ENCODE results near the gene LIN28A.

The LIN28A gene

GRCh38 chr1:26388791-26389445 is 21.7 kb upstream of the LIN28A start:
- no peak for DNase-seq

DNA sequence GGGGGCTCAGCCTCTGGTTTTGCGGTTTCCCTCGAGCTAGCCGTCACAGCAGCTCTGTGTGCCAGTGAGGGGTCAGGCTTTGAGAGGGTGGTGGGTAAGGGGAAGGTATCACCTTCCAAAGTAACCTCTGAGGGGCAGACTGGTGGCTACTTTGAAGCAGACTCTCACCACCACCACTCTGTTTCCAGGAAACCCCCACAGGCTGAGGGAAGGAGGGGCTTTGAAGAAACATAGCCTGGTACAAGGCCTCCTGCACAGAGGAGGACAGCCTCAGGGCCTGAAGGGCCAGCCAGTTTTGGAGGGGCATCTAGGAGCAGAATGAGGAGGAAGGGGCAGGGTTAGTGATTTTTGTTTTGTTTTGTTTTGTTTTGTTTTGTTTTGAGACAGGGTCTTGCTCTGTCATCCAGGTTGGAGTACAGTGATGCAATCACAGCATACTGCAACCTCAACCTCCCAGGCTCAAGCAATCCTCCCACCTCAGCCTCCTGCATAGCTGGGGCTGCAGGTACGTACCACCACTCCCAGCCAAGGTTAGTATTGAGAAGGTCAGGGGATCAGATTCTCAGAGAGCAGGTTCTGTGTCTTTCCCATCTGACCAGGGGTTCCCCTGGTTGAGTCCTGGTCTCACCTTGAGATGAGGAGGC is 20.9 kb upstream of the LIN28A start:
- DNase-seq = no peak

- no peak for DNase-seq
Measured at GRCh38 chr1:26391450-26391849, 19.2 kb upstream of the LIN28A start.

DNA sequence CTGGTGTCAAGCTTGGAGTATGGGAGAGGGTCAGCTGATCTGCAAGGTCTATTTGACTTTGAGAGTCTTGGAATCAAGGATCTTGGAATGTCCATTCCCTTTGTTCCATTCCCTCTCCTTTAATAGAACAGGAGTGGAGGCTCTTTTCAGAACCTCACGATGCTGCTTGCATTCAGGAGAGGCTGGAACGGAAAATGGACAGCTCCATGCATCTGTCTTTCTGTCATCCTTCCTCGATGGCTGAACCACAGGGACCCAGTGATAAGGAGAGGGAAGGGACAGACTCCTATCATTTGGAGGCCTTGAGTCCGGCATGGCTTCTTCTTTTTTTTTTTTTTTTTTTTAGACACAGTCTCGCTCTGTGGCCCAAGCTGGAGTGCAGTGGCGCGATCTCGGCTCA is 14.9 kb upstream of the LIN28A start:
- DNase-seq = no peak

DNA sequence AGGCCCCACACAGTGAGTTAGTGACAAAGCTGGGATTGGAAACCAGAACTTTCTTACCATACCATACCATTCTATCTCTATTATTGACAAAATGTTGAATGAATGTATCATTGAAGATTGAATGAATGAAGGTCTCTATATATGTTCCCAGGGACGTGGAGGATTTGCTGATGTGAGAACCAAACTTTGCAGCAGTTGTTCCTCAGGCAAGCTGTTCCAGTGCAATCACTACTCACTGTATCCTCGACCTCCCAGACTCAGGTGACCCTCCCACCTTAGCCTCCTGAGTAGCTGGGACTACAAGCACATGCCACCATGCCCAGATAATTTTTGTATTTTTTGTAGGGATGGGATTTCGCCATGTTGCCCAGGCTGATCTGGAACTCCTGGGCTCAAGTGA is 11.6 kb upstream of the LIN28A start:
- no peak for DNase-seq

DNA sequence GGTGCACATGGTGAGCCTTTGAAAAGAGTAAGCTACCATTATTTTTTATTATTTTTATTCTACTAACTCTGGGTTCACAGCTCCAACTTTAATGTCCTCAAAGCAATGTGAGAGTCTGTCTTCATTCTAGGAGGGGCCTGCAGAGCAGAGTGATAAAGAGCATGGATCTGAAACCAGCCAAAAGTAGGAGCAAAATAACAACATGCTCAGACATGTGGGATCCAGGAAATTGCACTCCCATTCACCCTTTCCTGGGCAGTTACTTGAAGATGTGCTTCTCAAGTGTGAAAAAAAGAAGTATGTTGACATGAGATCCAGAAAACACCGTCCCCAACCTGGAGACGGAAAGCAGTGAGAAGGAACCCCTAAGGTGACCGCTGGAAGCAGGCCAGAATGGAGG is 8.7 kb upstream of the LIN28A start:
- no peak for DNase-seq

DNA sequence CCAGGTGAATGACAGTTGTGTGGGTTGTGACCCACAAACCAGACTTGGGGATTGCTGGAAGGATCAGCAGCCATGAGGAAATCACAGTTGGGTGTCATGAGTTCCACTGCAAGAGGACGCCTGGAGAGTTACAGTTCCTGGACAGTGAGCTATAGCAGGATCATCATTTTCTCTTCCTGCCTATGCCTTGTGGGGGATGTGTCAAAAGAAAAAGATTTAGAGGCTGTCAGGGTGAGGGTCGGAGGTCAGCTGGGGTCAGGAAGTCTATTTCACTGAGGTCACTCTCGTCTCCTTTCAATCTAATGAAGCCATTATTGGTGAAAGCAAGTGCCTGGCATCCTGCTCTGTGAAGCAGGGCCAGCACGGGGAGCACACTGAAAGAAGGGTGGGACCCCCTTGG is 7.0 kb upstream of the LIN28A start:
- no peak for DNase-seq

DNA sequence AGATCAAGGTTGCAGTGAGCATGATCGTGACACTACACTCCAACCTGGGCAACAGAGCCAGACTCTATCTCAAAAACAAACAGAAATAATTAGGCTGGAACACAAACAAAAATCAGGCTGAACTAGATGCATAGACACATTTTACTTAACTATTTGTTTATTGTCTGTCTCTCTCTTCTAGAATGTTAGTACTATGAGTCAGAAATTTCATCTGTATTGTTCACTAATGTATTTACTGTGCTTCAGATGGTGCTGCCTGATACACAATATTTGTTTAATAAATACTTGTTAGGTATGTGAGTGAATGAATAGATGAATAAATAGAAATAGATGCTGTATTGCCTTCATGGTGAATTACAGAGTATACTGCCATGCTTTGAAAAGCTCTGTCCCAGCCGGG is 6.0 kb upstream of the LIN28A start:
- DNase-seq = no peak

- no peak for DNase-seq
Measured at GRCh38 chr1:26405281-26405915, 5.2 kb upstream of the LIN28A start.

- no peak for DNase-seq
Measured at GRCh38 chr1:26408604-26409003, 2.0 kb upstream of the LIN28A start.

GRCh38 chr1:26409191-26409807 is 1.3 kb upstream of the LIN28A start:
- DNase-seq = no peak

DNA sequence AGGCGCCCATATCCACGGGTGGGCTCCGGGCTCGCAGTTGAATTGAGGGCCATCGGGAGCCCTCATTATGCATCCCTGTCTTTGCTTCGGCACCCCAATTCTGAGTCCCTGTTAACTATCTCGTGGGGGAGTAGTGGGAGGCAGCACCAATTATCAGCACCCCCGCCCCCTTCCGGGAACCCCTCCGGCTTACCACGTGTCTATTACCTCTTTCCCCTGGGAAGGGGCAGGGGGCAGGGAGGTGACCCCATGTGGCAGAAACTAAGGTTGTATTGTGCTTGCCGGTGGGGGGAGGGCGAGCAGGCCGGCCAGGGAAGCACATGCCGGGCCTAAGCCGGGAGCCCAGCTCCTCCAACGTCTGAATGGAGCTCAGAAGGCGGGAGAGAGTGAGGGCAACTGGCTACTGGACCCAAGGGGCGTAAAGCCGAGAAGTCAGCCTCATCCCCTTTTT is 1.0 kb downstream of the LIN28A start:
- DNase-seq = no peak

DNA sequence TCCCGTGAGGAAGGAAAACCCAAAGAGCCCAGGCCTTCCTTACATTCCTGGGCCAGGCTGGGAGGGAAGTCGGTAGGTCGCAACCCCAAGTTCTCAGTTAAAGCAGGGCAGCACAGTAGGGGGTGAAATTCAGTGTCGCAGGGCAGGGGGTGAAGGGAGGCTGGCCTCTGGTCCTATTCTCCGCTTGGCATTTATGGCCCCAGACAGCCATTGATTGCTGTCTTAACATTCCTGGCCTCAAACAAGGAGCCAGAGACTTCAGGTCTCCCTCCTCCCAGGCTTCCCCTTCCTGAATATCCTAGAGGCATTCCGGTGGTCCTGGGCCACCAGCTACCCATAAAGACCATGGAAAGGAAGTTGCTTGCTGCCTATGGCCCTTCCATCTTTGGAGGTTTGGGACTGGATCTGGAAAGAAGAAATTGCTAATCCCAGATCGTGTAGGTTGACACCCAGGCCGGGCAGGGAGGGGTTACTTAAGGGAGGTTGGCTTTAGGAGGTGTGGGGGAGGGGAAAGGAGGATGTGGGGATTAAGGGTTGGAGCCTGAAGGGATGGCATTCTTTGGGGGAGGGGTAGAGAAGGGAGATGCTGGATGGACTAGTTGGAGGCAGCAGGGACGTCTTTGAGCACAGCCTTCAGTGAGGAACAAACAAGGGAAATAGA is 1.7 kb downstream of the LIN28A start:
- DNase-seq = no peak

DNA sequence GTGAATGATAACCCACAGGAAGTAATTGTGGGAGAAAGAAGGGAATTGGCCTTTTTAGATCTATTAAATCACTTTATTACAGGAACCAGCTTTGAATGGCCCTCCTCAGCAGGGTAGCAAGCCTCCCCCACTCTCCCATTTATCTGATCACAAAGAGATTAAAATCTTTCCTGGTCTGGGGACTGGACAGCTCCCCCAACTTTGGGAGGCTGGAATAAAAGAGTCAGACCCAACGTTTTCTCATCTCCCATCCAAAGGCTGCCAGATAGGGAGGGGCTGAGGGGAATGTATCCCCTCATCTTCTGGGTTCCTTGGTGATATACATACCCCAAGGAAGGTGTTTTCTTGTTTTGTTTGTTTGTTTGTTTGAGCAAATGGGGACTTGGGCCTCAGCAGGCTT is 2.4 kb downstream of the LIN28A start:
- no peak for DNase-seq

GRCh38 chr1:26417111-26417759 is 6.6 kb downstream of the LIN28A start:
- peak; percentile 52 for DNase-seq

DNA sequence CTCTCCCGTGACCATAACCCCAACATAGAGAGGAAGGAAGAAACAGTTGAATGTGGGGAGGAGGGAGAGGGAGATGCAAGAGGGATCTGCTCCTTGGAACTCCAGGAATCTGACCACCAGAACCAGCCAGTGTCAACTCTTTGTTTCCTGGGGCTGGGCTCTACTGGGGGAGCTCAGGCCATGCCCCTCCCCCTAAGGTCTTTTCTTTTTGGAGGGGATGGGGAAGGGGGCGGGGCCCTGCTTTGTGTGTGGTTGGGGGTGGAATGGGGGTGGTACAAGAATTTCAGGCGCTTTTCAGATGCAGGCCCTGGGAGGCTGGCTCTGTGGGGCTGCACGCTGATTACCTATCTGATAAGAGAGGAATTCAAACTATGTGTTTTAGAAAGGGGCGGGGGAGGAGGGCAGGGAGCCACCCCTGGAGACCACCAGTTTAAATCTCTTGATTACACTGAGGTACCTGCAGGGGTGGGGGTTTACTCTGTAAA is 8.3 kb downstream of the LIN28A start:
- no peak for DNase-seq

- no peak for DNase-seq
Measured at GRCh38 chr1:26419494-26419893, 8.9 kb downstream of the LIN28A start.

GRCh38 chr1:26429721-26430120 is 19.1 kb downstream of the LIN28A start:
- no peak for DNase-seq

- peak; percentile 95 for DNase-seq
Measured at GRCh38 chr1:26431979-26432695, 21.5 kb downstream of the LIN28A start, which contains the start of gene DHDDS. TSS of gene DHDDS (plus strand) at chr1:26432321. CDS start at chr1:26432946, 625 bp downstream.

DNA sequence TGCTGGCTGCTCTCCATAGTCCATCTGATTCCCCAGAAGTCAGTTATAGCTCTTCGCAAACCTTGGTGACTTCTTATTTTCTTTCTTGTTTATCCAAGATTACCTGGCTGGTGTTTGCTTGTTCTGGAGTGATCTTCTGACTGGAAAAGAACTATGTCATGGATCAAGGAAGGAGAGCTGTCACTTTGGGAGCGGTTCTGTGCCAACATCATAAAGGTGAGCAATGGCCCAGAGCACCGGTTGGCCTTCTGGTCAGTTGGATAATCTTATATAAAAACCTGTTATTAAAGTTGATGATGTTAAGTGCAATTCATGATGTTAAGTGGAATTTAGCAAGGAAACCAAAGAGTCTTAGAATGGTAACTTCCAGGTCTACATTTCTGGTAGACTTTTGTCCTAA is 22.2 kb downstream of the LIN28A start:
- DNase-seq = no peak

GRCh38 chr1:26434161-26434752 is 23.6 kb downstream of the LIN28A start:
- DNase-seq = no peak
